Activated T-cell treated with anti-CD3 and anti-CD28 coated beads for 48 hours (primary cell): ENCODE data around the gene SDE2.
"Not testable (repeated sequence)": the region's sequence is repeated elsewhere in the genome, so short reads cannot be mapped to it uniquely, and the experiment has no call there.

Experiments
- DNase-seq: peaks from one replicate; pipeline ENCODE4 v3.0.0-alpha.2; 2020; ENCODE audit warnings: low read depth

SDE2 gene

DNA sequence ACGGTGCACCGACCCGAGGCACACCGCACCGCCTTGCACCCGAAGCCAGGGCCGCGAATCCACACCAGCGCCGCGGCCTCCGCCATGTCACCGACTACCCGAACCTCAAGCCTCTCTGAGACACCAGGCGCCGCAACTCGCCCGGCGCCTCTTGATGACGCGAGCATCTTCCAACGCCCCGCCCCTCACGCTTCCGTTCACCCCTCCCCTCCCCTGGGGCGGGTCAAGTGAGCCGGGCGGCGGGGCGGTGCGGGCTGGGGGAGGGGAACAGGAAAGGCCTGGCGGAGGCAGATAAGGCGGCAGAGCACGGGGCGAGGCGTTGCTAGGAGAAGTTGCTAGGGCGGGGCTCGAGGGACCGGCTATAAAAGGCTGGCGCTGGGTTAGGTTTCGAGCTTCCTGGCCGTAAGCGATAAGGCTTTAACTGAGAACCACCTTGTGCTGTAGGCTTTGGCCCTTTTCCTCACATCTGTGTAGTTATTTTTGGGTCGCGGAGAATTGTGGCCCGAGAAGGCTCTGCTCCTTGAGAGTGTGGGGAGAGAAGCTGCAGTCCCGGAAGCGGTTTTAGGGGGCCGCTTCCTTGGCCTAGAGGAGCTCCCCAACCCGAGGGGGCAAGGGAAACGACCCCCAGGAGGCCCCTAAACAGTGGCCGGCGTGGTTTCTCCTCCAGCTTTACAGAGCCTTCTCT, at the start of gene SDE2:
Gene SDE2 (minus strand): TSS at position 117 of the 685 bp plus-strand sequence. CDS start 31 bp downstream, at position 86.
- DNase-seq, result peak; percentile 100

DNA sequence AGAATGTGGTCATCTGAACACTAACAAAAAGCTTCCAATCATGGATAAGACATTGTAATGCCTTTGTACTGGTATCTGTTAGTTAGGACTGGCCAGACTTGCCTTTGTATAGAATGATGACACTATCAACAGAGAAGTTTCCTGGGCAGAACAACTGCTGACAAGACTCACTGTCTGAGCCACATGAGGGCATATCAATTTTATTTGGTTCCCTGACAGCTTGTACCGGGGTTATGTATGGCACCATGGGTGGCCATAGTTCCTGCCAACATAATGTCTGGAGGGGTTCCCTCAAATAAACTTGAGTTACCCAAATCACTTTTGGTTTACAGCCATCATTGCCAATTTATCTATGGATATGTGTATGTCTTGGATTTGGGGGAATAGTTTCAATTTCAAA, 49.7 kb upstream of the SDE2 start:
- no peak for DNase-seq

DNA sequence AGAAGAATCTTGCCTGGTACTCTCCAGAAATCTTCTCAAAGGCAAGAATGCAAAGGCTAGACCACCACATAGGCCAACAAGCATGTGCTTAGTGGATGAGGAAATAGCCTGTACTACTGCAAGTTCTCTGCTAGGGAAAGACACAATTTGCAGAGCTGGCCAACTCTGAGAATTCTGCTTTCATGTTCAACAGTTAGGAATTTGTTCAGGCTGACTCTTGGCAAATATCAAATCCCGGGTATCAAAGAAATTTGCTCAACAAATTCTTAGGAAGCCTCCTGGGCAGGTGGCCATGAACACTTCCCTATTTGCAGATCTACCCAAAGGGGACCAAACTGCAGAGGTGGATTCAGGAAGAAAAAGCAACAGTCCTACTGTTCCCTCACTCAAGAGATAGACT, 48.4 kb upstream of the SDE2 start:
- DNase-seq, result no peak

DNA sequence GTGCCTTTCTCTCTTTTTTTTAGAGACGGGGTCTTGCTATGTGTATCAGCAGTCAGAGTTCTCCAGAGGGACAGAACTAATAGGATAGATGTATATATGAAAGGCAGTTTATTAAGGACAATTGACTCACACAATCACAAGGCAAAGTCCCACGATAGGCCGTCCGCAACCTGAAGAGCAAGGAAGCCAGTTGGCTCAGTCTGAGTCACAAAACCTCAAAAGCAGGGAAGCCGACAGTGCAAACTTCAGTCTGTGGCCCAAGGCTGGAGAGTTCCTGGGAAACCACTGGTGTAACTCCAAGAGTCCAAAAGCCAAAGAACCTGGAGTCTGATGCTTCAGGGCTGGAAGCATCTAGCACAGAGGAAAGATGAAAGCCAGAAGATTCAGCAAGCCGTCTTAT, 47.1 kb upstream of the SDE2 start:
- no peak for DNase-seq

DNA sequence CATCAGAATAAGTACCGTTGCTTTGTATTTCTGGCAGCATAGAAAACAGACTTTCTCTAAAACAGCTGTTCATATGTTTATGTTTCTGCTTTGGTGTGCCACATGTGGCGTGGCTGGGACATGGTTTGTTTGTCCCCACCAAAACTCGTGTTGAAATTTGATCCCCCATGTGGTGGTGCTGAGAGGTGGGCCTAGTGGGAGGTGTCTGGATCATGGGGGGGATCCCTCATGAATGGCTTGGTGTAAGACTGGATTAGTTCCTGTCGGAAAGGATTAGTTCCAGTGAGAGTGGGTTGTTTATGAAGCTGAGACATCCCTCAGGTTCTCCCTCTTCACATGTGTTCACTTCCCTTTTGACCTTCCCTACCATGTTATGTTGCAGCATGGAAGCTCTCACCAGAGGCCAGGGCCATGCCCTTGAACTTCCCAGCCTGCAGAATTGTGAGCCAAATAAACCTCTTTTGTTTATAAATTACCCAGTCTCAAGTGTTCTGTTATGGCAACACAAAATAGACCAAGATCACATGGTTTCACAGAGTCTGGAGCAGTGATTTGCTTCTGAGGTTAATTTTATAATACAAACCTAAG, 45.5 kb upstream of the SDE2 start:
- DNase-seq, result no peak

DNA sequence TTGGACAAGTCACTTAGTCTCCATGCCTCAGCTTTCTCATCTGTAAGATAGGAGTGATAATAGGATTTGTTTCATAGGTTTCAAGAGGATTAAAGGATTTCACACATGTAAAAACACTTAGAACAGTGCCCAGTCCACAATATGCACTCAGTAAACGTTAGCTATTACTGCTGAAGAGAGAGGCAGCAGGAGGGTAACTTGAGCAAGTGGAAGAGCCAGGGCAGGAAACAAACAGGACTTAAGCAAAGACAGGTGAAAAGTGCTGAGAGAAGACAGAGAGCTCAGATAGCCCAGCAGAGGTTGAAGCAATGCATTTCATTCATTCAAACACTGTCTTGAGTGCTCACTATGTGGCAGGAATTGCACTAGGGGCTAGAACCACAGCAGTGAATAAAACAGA, 42.3 kb upstream of the SDE2 start:
- DNase-seq, result no peak

DNA sequence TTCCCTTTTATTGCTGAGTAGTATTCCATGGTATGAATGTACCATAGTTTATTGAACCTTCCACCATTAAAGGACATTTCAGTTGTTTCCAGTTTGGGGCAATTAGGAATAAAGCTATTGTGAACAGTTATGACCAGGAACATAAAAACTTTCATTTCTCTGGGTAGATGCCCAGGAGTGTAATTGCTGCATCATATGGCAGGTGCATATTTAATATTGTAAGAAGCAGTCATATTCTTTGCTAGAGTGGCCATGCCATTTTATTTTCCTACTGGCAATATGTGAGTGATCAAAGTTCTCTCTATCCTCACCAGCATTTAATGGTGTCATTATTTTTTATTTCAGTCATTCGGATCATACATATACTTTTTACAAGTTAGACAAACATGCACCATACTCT, 39.5 kb upstream of the SDE2 start:
- DNase-seq, result no peak

DNA sequence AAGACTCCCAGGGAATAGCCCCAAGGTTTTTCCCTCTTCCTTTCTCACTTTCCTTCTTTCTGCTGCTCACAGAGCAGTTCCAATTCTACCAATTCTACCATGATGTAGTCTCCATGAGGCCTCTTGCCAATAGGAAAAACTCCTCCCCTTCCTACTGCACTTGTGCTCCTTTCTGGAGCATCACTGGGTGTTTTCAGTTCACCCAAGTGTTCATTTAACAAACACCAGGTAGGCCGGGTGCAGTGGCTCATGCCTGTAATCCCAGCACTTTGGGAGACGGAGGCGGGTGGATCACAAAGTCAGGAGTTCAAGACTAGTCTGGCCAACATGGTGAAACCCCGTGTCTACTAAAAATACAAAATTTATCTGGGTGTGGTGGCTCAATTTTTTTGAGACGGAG, 36.8 kb upstream of the SDE2 start:
- DNase-seq, result no peak

DNA sequence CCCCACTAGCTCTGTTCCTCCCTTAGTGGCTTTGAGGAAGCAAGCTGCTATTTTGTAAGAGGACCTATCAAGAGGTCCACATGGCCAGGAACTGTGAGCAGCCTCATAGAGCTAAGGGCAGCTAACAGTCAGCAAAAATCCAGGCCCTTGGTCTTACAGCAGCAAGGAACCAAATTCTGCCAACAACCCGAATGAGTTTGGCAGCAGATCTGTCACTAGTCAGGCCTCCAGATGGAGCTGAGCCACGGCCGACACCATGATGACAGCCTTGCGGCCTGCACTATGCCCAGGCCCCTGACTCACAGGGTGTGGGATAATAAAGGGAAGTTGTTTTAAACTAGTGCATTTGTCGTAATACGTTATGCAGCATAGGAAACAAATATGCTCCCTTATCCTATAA, 35.3 kb upstream of the SDE2 start:
- no peak for DNase-seq

DNA sequence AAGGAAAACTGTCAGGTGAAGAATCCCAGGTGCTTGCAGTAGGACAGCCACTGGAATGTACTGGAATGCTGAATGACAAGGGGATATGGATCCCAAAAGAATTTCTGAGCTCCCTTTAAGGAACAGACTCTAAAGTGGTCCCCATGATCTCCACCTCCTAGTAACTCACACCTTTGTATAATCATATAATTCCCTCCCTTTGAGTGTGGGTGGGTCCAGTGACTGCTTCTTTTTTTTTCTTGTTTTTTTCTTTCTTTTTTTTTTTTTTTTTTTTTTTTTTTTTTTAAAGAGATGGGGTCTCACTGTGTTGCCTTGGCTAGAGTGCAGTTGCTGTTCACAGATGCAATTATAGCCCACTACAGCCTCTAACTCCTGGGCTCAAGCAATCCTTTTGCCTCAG, 34.8 kb upstream of the SDE2 start:
- DNase-seq, result no peak

DNA sequence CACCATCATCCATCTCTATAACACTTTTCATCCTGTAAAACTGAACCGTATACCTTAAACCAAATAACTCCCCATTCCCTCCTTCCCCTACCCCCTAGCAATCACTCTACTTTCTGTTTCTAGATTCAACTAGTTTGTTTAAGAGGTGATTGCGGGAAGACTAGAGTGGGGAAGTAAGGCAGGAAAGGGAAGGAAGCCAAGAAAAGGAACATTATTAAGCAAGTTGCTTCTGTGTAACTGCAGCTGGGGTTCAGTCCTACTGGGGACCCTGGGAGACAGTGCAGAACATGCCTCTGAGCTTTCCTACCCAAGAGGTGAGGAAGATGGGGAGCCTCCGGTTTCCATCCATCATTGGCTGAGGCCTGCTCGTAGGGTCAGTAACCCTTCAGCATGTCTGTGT, 34.4 kb upstream of the SDE2 start:
- DNase-seq, result no peak

DNA sequence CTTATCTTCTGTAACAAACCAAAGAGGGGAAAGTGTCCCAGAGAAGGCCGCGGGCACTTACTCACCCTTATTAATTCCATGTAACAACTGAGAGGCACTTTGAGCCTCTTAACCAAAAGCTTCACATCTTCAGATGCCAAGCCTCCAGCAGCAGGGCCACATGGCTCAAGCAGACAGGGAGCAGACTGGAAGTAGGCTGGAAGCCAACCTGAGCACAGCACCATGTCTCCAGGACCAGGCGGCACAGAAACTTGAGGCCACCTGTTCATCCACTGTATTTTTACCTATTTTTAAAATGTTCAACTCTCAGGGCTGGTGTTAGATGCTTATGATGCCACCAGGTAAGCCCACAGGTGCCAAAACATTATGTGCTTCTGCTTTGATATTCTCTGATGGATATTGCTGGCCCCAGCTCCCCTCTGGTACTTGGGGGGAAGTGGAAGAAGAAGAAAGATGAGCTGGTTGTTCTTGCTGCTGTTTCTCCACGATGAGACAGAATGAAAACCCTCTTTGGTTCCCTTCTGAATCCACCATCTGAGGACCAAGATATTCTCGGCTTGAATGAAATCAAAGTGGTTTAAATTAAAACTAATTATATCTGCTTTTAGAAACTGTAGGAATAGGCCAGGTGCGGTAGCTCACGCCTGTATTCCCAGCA, 30.6 kb upstream of the SDE2 start:
- no peak for DNase-seq

DNA sequence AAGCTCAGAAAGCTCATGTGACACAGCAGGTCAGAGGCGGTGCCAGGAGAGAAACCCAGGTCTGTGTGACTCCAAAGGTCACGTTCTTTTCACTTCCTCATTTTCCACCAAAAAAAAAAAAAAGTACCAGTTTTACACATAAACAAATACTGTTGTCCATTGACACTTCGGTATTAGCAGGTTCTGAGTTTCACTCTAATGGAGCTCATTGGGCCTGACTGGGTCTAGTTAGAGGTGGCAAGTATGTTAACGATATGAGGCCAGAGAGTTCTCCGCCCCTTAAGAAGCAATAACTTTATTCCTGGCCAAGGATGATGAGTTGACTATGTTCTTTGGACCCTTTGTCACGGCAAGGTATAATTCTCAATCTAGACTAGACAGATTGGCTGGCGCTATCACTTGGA, 30.0 kb upstream of the SDE2 start:
- no peak for DNase-seq

DNA sequence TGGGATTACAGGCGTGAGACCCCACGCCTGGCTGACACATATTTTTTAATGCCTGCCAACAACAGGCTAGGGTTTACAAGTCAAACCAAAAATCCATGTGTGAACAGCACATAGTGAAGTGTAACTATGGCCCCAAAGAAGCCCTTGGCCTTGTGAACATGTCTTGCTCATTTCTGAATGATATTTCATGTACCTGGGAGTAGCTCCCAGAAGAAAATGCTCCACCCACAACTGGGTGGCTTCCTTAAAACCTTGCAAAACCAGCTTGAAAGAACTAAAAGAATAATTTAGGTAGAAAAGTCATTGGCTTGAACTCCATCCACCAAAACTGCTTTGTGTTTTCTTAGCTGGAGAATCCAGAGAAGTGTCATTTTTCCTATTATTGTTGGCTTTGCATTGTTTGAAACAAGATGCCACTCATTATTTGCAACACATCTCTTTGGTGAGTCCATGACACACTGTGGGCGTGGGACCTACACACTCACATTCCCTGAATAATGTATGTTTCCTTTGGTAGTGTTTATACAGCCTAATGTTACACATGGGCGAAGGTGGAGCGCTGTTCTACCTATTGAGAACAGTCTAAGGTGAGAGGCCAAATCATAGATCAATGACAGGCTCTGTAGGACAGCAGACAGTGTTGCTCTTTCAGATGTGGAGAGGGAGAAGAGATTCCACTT, 28.5 kb upstream of the SDE2 start:
- no peak for DNase-seq

DNA sequence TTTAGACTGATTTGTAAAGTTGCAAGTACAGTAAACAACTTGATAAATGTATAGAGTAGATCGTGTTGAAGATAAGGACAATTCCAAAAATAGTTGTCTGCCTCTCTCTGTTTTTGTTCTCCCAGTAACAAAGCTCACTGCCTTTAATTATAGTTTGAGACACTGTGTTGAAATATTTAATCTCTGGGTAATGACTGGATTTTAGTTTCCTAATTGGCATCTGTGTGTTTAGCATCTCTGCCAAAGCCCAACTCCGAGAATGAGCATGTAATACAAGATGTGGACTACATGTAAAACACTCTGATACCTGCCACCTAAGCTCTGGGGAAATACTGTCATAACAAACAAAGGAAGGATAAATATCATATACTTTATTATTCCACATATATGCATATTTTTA, 27.7 kb upstream of the SDE2 start:
- DNase-seq, result no peak

DNA sequence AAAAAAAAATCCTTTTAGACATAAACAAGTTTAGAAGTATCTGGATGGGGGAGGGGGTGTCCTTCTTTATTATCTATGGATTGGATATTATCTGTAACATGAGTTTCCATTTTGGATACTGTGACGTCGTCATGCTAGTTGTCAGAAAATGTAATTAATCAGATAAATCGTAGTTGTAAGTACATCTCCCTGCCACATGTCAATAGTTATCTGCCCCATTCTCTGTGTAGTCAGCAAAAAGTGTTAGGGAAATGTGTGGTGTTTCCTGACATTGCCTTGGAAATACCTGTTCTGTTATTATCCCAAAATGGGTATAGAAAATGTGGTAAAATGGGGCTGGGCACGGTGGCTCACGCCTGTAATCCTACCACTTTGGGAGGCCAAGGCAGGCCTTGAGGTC, 24.6 kb upstream of the SDE2 start:
- no peak for DNase-seq

DNA sequence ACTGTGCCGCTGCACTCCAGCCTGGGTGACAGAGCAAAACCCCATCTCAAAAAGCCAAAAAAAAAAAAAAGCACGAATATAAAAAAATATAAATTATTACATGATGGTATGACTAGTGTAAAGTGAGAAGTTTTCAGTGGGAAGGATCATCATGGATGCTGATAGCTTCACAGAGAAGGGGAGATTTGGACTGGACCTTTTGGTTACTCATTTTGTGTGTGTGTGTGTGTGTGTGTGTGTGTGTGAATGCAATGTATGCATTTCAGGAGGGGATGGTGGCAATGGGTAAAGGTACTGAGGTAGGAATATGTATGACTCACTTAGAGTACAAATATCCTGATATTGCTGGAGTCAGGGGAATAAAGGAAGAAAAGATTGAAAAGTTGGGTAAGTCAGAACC, 22.7 kb upstream of the SDE2 start:
- DNase-seq, result no peak

DNA sequence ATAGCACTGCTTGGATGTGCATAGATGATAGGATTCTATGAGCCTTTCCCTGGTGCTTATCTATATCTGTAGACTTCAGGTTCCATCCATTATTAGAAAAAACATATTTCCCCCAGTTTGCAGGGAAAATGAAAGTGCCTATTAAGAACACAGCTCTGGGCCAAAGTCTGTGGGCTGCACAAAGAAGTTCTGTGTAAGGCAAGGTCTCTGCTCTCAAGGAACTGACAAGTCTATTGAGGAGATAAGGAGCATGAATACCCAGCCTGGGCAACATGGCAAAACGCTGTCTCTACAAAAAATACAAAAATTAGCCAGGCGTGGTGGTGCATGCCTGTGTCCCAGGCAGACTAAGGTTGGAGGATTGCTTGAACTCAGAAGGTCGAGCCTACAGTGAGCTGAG, 22.3 kb upstream of the SDE2 start:
- no peak for DNase-seq

DNA sequence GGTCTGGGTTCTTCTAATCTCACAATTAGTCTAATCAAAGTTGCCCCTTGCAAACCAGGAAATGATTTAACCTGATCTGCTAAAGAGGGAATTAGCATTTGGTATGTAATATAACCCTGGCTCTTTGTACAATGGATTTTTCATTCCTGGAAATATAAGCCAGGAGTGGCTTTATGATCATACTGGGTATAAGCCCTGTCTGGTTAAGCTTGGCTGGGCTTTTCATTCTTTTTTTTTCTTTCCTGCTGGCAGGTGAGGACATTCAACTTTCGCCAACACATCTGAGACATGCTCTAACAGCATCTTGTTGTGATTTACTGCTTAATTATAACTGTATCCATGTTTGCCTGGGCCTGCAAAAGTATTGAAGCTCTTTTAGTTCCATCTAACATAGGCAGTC, 20.4 kb upstream of the SDE2 start:
- DNase-seq, result no peak

DNA sequence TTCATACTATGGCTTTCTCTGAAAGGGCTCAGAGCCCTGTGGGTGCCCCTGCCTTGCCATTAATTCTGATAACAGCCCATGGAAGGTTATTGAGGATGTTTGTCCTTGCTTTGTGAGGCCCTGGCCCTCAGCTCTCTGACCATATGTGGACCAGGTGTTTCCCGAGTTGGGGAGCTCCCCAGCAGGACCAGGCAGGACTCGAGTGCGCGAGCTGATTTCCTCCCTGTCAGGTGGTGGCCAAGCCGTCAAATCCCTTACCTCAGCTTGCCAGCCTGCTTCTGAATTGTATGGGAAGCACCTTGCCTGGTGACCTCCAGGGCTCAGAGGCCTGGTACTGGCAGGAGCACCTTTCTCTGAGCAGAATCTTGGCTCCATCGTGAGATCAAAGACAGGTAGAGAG, 17.9 kb upstream of the SDE2 start:
- DNase-seq, result no peak

DNA sequence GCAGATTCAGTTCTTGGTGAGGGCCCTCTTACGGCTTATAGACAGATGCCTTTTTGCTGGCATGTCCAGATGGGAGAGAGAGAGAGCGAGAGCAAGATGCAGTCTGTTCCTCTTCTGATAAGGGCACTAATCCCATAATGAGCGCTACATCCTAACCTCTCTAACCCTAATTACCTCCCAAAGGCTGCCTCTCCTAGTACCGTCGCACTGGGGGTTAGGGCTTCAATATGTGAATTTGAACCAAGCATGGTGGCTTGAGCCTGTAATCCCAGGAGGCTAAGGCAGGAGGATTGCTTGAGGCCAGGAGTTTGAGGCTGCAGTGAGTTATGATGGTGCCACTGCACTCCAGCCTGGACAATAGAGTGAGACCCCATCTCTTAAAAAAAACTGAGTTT, 10.5 kb upstream of the SDE2 start:
- DNase-seq, result no peak

DNA sequence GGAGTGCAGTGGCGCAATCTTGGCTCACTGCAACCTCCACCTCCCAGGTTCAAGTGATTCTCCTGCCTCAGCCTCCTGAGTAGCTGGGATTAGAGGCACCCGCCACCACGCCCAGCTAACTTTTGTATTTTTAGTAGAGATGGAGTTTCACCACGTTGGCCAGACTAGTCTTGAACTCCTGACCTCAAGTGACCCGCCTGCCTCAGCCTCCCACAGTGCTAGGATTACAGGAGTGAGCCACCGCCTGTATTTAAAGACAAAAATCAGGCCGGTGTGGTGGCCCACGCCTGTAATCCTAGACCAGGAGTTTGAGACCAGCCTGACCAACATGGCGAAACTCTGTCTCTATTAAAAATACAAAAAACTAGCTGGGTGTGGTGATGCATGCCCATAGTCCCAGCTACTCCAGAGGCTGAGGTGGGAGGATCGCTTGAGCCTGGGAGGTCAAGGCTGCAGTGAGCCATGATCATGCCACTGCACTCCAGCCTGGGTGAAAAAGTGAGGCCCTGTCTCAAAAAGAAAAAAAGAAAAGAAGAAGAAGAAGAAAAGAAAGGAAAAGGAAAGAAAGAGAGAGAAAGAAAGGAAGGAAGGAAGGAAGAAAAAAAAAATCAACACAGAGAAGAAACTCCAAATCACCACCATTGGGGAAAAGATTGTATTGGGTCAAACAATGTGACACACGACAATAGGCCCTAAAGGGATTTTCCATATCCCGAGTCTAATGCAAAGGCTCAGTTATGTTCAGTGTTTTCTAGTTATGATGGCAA, 8.2 kb upstream of the SDE2 start:
- not testable (repeated sequence) for DNase-seq
